NCI-H1092 treated with DMSO at 0.1 percent for 48 hours (cell line): ENCODE measurements around the gene ATN1.

Source experiments
- DNase-seq: peaks from one replicate; lab custom pipeline; 2025; lab: John Stamatoyannopoulos, UW

ATN1 gene

GRCh38 chr12:6944381-6945186 is 16.8 kb downstream of the ATN1 start:
- DNase-seq, result peak; percentile 95

GRCh38 chr12:6945613-6946012 is 17.9 kb downstream of the ATN1 start:
- no peak for DNase-seq

- peak; percentile 25 for DNase-seq
Measured at GRCh38 chr12:6946033-6946919, 18.5 kb downstream of the ATN1 start.

- DNase-seq, result no peak
Measured at GRCh38 chr12:6946920-6947374, 19.2 kb downstream of the ATN1 start.

- DNase-seq, result no peak
Measured at GRCh38 chr12:6947615-6948014, 19.9 kb downstream of the ATN1 start.

GRCh38 chr12:6948873-6949594 is 21.3 kb downstream of the ATN1 start:
- no peak for DNase-seq

GRCh38 chr12:6950401-6950801 is 22.6 kb downstream of the ATN1 start:
- no peak for DNase-seq

- DNase-seq, result no peak
Measured at GRCh38 chr12:6950811-6951540, 23.2 kb downstream of the ATN1 start, which contains the start of gene PTPN6. Gene PTPN6 (plus strand): TSS chr12:6951356. CDS start chr12:6951513, 157 bp downstream.

- DNase-seq, result no peak
Measured at GRCh38 chr12:6951551-6952120, 23.9 kb downstream of the ATN1 start.

- DNase-seq, result no peak
Measured at GRCh38 chr12:6952121-6952862, 24.5 kb downstream of the ATN1 start.

GRCh38 chr12:6952863-6953441 is 25.2 kb downstream of the ATN1 start:
- DNase-seq, result no peak

GRCh38 chr12:6953442-6954315 is 25.9 kb downstream of the ATN1 start:
- DNase-seq, result no peak

- DNase-seq, result no peak
Measured at GRCh38 chr12:6954316-6955107, 26.8 kb downstream of the ATN1 start.

- DNase-seq, result no peak
Measured at GRCh38 chr12:6955108-6956020, 27.6 kb downstream of the ATN1 start.

GRCh38 chr12:6956021-6956727 is 28.4 kb downstream of the ATN1 start:
- DNase-seq, result no peak

- no peak for DNase-seq
Measured at GRCh38 chr12:6957151-6957701, 29.5 kb downstream of the ATN1 start.
